Naive B cell (primary cell): Measurements from ENCODE around the gene CDC73. TPM values are rescaled to one million over a fixed set of nuclear protein-coding genes. Genes with fewer than 3 reads are reported as not detected.
"Not testable (repeated sequence)": the region's sequence is repeated elsewhere in the genome, so short reads cannot be mapped to it uniquely, and the experiment has no call there.

ENCODE experiments used
- ATAC-seq, 2 donors: fragments of 150-1000 bp; cut with Tn5 transposase; 2 replicates each; pipeline ENCODE4 v1.10.0; 2021; ENCODE audit warnings: low read depth in 2 of 2, mild to moderate bottlenecking in 2 of 2, moderate library complexity in 2 of 2
- DNase-seq: peaks from one replicate; pipeline ENCODE4 v3.0.0; 2022
- H3K27ac Mint-ChIP-seq, 6 donors: one replicate each; pipeline ENCODE4 v1.8.0; 2020 to 2022; ENCODE audit warnings: mild to moderate bottlenecking in 6 of 6, mixed read lengths in 6 of 6, moderate library complexity in 5 of 6, inconsistent platforms in 2 of 6
- H3K27me3 Mint-ChIP-seq, 3 donors: one replicate each; pipeline ENCODE4 v1.8.0; 2021 to 2022; ENCODE audit warnings: mixed read lengths in 3 of 3, mild to moderate bottlenecking in 1 of 3
- H3K36me3 Mint-ChIP-seq, 2 donors: one replicate each; pipeline ENCODE4 v1.8.0; 2020 to 2022; ENCODE audit warnings: mixed read lengths in 2 of 2, inconsistent platforms in 1 of 2, mild to moderate bottlenecking in 1 of 2
- H3K4me1 Mint-ChIP-seq, 3 donors: one replicate each; pipeline ENCODE4 v1.8.0; 2020 to 2022; ENCODE audit warnings: mixed read lengths in 3 of 3, inconsistent platforms in 1 of 3, mild to moderate bottlenecking in 1 of 3, moderate library complexity in 1 of 3
- H3K4me3 Mint-ChIP-seq, 8 donors: one replicate each; pipeline ENCODE4 v1.8.0; 2020 to 2022; ENCODE audit warnings: mild to moderate bottlenecking in 8 of 8, mixed read lengths in 8 of 8, moderate library complexity in 8 of 8, inconsistent platforms in 2 of 8
- H3K9me3 Mint-ChIP-seq, 7 donors: one replicate each; pipeline ENCODE4 v1.8.0; 2020 to 2022; ENCODE audit warnings: mixed read lengths in 7 of 7, mild to moderate bottlenecking in 5 of 7, inconsistent platforms in 2 of 7, moderate library complexity in 1 of 7
- polyA plus RNA-seq, 6 donors: library from polyadenylated mRNA; unstranded; fragments of 300-500 nt; fragmentation: Illumina TruSeq; gene quantifications; one replicate each; pipeline ENCODE4 v1.2.3, GENCODE V29; 2021; ENCODE audit warnings: low read depth in 6 of 6

Gene CDC73
- polyA plus RNA-seq, 6 donors from 2014 or later, result 49.0 to 78.3 (median 62.7) TPM

DNA sequence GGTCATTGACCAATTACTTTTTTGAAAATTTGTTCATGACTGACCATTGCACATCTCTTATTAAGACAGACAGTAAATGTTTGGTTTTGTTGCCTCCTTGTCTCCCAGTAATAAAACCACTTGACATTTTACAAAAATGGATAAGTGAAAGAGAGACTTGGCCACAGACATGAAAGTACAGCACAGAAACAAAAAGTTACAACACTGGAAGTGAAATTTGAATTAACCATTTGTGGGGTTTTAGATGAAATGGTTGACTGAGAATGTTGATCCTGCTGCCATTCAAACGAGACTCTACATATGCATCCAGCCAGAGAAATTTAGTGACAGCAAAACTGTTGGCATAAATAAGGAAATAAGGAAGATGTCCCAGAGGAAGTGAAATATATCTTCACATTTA is 143.9 kb downstream of the CDC73 start:
- Mint-ChIP-seq H3K27me3 (peaks cover 0 to under 1% (median 0%) of the 10 kb centered on the region in 3 donors), H3K27ac (no peak overlapping the region), H3K4me1 (peaks cover 0 to under 1% (median under 1%) of the 10 kb centered on the region in 3 donors), H3K9me3 (no peaks in the 10 kb centered on the region), H3K36me3 (no peaks in the 10 kb centered on the region), H3K4me3 (no peak overlapping the region)
- no peak for DNase-seq
- no peak for ATAC-seq

DNA sequence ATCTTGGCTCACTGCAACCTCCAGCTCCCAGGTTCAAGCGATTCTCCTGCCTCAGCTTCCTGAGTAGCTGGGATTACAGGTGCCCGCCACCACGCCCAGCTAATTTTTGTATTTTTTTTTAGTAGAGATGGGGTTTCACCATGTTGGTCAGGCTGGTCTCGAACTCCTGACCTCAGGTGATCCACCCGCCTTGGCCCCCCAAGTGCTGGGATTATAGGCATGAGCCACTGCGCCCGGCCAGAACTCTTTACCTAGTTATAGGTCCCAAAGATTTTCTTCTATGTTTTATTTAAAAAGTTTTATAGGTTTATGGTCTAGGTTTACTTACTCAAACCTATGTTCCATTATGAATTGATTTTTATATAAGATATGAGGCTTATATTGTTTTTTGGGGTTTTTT is 145.0 kb downstream of the CDC73 start:
- H3K27ac Mint-ChIP-seq, H3K36me3 Mint-ChIP-seq, ATAC-seq, H3K4me1 Mint-ChIP-seq, DNase-seq, H3K9me3 Mint-ChIP-seq, H3K27me3 Mint-ChIP-seq, H3K4me3 Mint-ChIP-seq: not testable (repeated sequence)

DNA sequence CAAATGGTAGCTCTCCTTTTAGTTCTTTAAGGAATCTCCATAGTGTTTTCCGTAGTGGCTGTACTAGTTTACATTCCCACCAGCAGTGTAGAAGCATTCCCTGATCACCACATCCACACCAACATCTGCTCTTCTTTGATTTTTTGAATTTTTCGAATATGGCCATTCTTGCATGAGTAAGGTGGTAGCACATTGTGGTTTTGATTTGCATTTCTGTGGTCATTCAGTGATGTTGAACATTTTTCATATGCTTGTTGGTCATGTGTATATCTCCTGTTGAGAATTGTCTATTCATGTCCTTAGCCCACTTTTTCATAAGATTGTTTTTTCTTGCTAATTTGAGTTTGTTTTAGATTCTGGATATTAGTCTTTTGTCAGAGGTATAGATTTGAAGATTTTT is 149.2 kb downstream of the CDC73 start:
- ATAC-seq (peak in 1 of 2 donors; percentile 35), DNase-seq (peak; percentile 11)
- Mint-ChIP-seq H3K4me3 (no peak overlapping the region), H3K27me3 (peaks cover 8 to 31% (median 22%) of the 10 kb centered on the region in 3 donors), H3K27ac (no peak overlapping the region), H3K9me3 (peaks cover 2 to 30% (median 13%) of the 10 kb centered on the region in 7 donors), H3K36me3 (peaks cover 27 to 33% of the 10 kb centered on the region in 2 donors), H3K4me1 (peaks cover 7 to 10% (median 8%) of the 10 kb centered on the region in 3 donors)

DNA sequence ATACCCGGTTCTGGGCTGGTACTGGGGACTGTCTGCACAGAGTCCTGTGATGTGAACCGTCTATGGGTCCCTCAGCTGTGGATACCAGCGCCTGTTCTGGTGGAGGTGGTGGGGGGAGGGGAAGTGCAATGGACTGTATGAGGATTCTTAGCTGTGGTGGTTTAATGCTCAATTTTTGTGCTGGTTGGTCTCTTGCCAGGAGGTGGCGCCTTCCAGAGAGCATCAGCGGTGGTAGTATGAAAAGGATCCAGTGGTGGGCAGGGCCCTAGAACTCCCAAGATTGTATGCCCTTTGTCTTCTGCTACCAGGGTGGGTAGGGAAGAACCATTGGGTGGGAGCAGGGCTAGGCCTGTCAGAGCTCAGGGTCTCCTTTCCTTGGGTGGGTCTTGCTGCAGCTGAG is 153.9 kb downstream of the CDC73 start:
- H3K36me3 Mint-ChIP-seq, result peaks cover 31 to 41% of the 10 kb centered on the region in 2 donors
- H3K27ac Mint-ChIP-seq, result no peak overlapping the region
- H3K9me3 Mint-ChIP-seq, result peaks cover 4 to 35% (median 15%) of the 10 kb centered on the region in 7 donors
- H3K4me3 Mint-ChIP-seq, result no peak overlapping the region
- DNase-seq (no peak), ATAC-seq (no peak)
- H3K4me1 Mint-ChIP-seq, result peaks cover 7 to 9% (median 7%) of the 10 kb centered on the region in 3 donors
- peaks cover 8 to 31% (median 21%) of the 10 kb centered on the region in 3 donors for H3K27me3 Mint-ChIP-seq

DNA sequence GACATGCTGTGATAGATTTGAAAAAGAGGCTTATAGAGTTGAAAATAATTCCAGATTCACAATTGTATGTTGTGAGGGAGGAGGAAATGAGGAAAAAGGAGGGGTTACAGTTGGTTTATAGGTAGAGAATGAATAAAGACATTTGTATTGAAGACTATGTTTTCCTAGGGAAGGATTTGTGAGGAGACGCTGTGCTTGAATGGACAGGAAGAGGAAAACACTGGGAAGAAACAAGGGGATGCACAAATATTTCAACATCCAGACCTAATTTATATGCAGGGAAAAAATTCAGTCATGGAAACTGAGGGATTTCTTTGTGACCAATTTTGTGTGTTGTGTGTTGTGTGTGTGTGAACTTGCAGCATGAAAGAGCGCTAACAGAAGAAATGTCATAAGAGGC is 157.1 kb downstream of the CDC73 start:
- H3K4me1 Mint-ChIP-seq, result no peaks in the 10 kb centered on the region
- H3K36me3 Mint-ChIP-seq, result peaks cover 10 to 22% of the 10 kb centered on the region in 2 donors
- H3K4me3 Mint-ChIP-seq, result no peak overlapping the region
- H3K9me3 Mint-ChIP-seq, result peaks cover 0 to 10% (median 5%) of the 10 kb centered on the region in 7 donors
- ATAC-seq (no peak), DNase-seq (no peak)
- H3K27ac Mint-ChIP-seq, result no peak overlapping the region
- peaks cover 0 to 9% (median 3%) of the 10 kb centered on the region in 3 donors for H3K27me3 Mint-ChIP-seq

DNA sequence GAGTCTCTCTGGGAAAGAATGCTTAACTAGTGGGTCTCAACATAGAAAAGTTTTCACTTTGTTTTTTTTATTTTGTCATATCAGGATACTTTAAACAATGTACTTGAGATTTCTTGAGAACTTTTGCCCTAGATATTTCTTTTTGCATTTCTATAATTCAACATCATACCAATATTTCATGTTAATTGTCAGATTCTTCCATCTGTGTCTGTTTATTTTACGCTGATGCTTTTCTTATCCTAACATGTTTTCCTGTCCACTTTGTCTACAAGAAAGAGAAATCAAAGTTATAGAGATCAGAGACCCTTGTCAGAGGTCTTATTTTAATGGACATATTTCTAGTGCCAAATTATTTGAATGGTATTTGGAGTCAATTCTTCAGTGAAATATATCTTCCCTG is 160.1 kb downstream of the CDC73 start:
- Mint-ChIP-seq H3K36me3 (peaks cover 4 to 8% of the 10 kb centered on the region in 2 donors), H3K27me3 (peaks cover 0 to 4% (median 0%) of the 10 kb centered on the region in 3 donors), H3K9me3 (peaks cover 0 to 6% (median 2%) of the 10 kb centered on the region in 7 donors), H3K4me3 (no peak overlapping the region), H3K4me1 (no peaks in the 10 kb centered on the region), H3K27ac (no peak overlapping the region)
- ATAC-seq (no peak), DNase-seq (no peak)

DNA sequence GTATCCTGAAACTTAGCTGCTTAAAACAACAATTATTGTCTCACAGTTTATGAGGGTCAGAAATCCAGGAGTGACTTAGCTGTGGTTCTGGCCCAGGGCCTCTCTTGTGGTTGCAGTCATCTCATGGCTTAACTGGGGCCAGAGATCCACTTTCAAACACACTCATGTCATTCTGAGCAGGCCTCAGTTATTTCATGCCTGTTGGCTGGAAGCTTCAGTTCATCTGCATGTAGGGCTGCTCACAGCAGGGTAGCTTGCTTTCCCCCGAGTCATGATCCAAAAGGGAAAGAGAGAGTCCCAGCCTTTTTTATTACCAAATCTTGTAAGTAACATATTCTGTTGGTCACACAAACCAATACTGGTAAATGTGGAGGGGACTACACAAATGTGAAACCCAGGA is 161.2 kb downstream of the CDC73 start:
- Mint-ChIP-seq H3K27ac (no peak overlapping the region), H3K4me3 (no peak overlapping the region), H3K9me3 (peaks cover 0 to 6% (median 0%) of the 10 kb centered on the region in 7 donors), H3K36me3 (peaks cover 4 to 8% of the 10 kb centered on the region in 2 donors), H3K27me3 (peaks cover 0 to 4% (median 0%) of the 10 kb centered on the region in 3 donors), H3K4me1 (no peaks in the 10 kb centered on the region)
- ATAC-seq, result no peak
- no peak for DNase-seq

DNA sequence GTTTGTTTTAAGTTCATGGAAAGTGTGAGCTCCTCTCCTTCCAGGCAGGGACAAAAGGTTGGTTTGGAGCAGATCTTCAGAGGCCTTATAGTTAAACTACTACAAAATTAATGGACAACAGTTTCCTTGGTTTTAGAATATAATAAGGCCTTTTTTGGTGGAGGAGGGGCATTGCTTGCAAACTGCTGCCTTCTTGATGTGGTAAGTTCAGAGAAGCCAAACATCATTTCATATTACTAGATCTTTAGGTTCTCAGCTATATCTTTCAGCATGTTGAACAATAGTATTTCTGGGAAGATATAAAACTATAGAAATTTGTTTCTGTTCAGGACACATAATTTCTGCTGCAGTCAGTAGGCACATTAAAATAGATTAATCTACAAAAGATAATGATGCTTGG is 162.4 kb downstream of the CDC73 start:
- H3K36me3 Mint-ChIP-seq, result peaks cover 4 to 8% of the 10 kb centered on the region in 2 donors
- ATAC-seq, result no peak
- H3K4me3 Mint-ChIP-seq, result peak overlapping the region in 1 of 8 donors; percentile 5
- no peaks in the 10 kb centered on the region for H3K4me1 Mint-ChIP-seq
- no peak for DNase-seq
- H3K27ac Mint-ChIP-seq, result no peak overlapping the region
- H3K27me3 Mint-ChIP-seq, result peaks cover 0 to 4% (median 0%) of the 10 kb centered on the region in 3 donors
- peaks cover 0 to 6% (median 0%) of the 10 kb centered on the region in 7 donors for H3K9me3 Mint-ChIP-seq

DNA sequence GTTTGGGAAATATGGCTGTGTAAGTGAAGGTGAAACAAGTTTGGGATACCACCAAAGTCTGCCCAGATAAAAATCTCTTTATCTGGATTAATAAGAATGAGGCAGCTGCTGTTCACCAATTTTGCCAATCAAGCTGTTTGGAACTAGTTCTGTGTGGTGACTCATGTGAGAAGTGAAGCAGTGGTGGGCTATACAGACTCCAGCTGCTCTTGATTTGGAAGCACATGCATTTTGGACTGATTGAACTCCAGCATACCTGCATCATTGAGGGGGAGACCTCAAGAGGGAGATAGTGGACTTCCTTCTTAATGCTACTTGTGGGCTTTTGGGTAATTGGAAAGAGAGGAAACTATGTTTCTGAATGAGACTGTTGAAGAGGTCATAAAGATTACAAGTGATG is 163.8 kb downstream of the CDC73 start:
- Mint-ChIP-seq H3K4me3 (no peak overlapping the region), H3K9me3 (peaks cover 0 to 4% (median 0%) of the 10 kb centered on the region in 7 donors), H3K27me3 (peaks cover 2 to 12% (median 5%) of the 10 kb centered on the region in 3 donors), H3K27ac (no peak overlapping the region), H3K4me1 (no peaks in the 10 kb centered on the region), H3K36me3 (peaks cover 0 to 1% of the 10 kb centered on the region in 2 donors)
- ATAC-seq, result no peak
- no peak for DNase-seq

DNA sequence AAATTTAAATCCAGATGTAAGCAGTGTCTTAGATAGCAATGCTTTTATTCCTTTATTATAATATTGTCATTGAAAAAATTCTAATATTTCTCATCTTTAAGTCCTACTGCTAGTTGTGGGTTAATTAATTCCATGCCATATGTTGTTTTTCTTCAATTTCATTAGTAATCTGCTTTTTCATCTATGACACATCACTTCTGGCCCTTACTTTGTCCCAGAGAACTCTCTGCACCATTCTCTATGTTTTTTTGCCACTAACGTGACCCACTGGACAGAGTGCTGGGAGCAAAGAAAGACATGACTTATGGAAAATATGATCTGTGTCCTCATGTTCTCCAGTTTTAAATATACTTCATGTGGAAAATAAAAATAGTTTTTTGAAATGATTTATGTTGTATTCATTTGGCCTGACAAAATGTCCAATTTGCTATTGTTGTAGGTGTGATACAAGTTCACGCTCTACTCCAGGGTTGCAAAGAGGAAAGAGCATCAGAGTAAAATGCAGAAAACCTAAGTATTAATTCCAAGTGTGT is 166.8 kb downstream of the CDC73 start:
- not testable (repeated sequence) for DNase-seq, H3K4me3 Mint-ChIP-seq, H3K27ac Mint-ChIP-seq, ATAC-seq, H3K36me3 Mint-ChIP-seq, H3K9me3 Mint-ChIP-seq, H3K4me1 Mint-ChIP-seq
- H3K27me3 Mint-ChIP-seq, result peaks cover 7 to 18% (median 9%) of the 10 kb centered on the region in 3 donors

DNA sequence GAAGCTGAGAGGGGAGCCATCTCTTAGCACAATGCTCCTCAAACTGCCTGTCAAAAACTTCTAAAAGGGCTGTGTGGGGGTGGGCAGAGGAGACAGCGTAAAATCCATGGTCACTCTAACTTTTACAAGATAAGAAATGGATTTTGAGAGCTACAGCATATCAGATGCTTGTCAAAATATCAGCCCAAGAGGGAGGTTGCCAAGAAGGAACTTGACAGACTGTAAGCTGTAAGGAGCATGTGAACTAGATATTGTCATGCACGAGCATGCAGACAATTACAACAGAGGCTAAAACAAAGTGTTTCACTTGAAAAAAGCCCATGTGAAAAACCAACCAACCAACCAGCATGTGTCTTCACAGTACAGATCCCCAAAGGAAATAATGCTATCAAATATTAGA is 171.9 kb downstream of the CDC73 start:
- Mint-ChIP-seq H3K9me3 (peaks cover 0 to 24% (median 8%) of the 10 kb centered on the region in 7 donors), H3K4me3 (no peak overlapping the region), H3K27me3 (peaks cover 7 to 18% (median 9%) of the 10 kb centered on the region in 3 donors), H3K4me1 (no peaks in the 10 kb centered on the region), H3K27ac (no peak overlapping the region), H3K36me3 (no peaks in the 10 kb centered on the region)
- DNase-seq (no peak), ATAC-seq (no peak)

DNA sequence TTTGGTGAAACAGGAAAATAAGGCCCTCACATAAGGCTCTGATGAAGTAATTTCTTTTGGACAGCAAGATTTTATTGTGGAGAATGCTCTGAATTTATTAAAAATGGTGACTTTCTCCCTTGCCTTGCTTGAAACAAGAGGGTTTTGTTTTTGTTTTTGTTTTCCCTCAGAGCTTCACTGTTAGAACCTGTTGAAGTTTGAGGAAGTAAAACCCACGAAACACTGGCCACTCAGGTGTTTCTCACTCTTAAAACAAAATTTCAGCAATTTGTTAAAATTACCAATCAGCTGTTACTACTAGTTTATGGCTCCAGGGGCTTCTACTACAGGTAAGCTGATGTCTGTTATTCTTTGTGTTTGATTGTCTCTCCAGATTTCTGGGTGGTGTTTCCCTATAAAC is 177.2 kb downstream of the CDC73 start:
- Mint-ChIP-seq H3K36me3 (no peaks in the 10 kb centered on the region), H3K27me3 (peaks cover 7 to 9% (median 9%) of the 10 kb centered on the region in 3 donors), H3K4me3 (no peak overlapping the region), H3K27ac (no peak overlapping the region), H3K4me1 (peaks cover 2 to 9% (median 3%) of the 10 kb centered on the region in 3 donors), H3K9me3 (peaks cover 0 to 28% (median 7%) of the 10 kb centered on the region in 7 donors)
- DNase-seq, result no peak
- no peak for ATAC-seq

DNA sequence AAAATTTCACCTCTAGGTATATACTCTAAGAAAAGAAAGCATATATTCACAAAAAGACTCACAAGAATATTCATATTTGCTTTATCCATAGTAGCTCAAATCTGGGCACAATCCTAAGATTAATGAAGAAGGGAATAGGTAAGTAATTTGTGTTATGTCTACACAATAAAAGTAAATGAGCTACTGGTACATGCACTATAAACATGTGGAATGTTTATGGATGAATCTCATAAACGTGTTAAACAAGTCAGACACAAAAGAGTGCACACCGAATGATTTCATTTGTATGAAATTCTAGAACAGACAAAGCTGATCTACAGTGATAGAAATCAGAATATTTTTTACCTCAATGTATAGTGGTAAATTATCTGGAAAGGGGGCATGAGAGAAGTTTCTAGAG is 179.9 kb downstream of the CDC73 start:
- Mint-ChIP-seq H3K36me3 (no peaks in the 10 kb centered on the region), H3K27me3 (peaks cover 7 to 14% (median 12%) of the 10 kb centered on the region in 3 donors), H3K4me3 (no peak overlapping the region), H3K9me3 (peaks cover 0 to 18% (median 4%) of the 10 kb centered on the region in 7 donors), H3K27ac (no peak overlapping the region), H3K4me1 (peaks cover 2 to 9% (median 3%) of the 10 kb centered on the region in 3 donors)
- DNase-seq (no peak), ATAC-seq (no peak)

DNA sequence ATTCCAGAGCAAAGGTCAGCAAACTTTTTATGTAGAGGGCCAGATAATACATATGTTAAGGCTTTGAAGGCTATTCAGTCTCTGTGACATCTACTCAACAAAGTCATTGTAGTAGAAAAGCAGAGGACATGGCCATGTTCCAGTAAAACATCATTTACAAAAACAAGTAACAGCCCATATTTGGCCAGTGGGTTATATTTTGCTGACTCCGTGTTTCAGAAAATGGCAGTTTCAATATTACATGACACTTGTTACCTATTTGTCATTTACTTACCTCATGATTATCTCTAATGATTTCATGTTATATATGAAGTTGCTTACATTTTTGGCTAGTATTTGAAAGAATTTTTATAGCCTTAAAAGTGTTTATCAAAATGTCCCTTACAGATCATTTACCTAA is 182.0 kb downstream of the CDC73 start:
- Mint-ChIP-seq H3K4me3 (no peak overlapping the region), H3K4me1 (peaks cover 2 to 9% (median 3%) of the 10 kb centered on the region in 3 donors), H3K27me3 (peaks cover 7 to 14% (median 8%) of the 10 kb centered on the region in 3 donors), H3K27ac (no peak overlapping the region), H3K9me3 (peaks cover 0 to 4% (median 0%) of the 10 kb centered on the region in 7 donors), H3K36me3 (no peaks in the 10 kb centered on the region)
- ATAC-seq (no peak), DNase-seq (no peak)
